ENCODE data around the gene SPPL2C.

SPPL2C gene

DNA sequence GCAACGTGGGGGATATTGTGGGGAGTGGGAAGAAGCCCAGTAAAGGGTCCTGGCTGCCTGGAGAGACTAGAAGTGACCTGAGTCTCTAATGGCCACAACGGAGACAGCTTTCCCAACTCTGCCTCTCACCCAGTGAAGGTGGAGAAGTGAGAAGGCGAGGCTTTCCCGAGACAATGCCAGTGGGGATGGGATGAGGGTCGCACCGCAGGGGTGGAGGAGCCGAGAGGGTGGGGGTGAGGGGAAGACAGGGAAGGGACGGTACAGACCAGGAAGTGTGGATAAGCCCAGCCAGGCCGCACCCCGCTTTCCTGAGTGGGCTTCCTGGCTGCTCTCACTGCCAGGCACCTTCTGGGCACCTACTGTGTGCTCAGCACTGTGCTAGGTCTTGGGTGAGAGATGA lies 7.5 kb upstream of the SPPL2C start:
- FAIRE-seq (no peak), DNase-seq (ENCODE audit: insufficient read length, low spot score) (no peak)
- no peak for TF ChIP-seq SPI1 (IDR thresholded peaks at IDR 0.05; ENCODE audit: low read depth, low read length)
- no peak for TF ChIP-seq POU2F2 (IDR thresholded peaks at IDR 0.05; ENCODE audit: low read depth, low read length)
- no peak for TF ChIP-seq TAF1 (IDR thresholded peaks at IDR 0.05; ENCODE audit: low read depth, low read length)
- TF ChIP-seq POLR2A (IDR thresholded peaks at IDR 0.05; ENCODE audit: low read depth, low read length), result no peak
- TF ChIP-seq POLR2AphosphoS5 (IDR thresholded peaks at IDR 0.05; ENCODE audit: low read depth, low read length), result no peak
- TF ChIP-seq PAX5 (IDR thresholded peaks at IDR 0.05; ENCODE audit: insufficient read depth, low read length, severe bottlenecking), result no peak

DNA sequence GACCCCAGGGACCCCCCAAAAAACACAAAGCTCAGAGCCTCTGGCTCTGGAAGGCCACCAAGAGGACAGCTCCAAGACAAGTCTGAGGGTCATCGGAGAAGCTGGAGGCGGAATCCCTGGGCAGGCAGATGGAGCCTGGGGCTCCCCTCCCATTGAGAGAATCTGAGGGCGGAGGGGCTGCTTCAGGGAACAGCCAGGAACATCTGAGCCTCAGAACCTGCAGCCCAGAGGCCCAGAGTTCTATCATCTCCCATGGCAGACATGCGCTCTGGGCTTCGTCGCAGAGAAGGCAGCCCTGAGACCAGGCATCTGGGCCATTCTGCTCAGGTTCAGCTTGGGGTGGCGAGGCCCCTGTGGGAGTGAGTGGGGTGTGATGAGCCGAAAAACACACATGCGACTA lies 7.1 kb upstream of the SPPL2C start:
- FAIRE-seq, result no peak
- no peak for DNase-seq (ENCODE audit: insufficient read length, low spot score)
- TF ChIP-seq POLR2A (IDR thresholded peaks at IDR 0.05; ENCODE audit: low read depth, low read length), result no peak
- TF ChIP-seq SPI1 (IDR thresholded peaks at IDR 0.05; ENCODE audit: low read depth, low read length), result no peak
- no peak for TF ChIP-seq TAF1 (IDR thresholded peaks at IDR 0.05; ENCODE audit: low read depth, low read length)
- no peak for TF ChIP-seq POLR2AphosphoS5 (IDR thresholded peaks at IDR 0.05; ENCODE audit: low read depth, low read length)
- no peak for TF ChIP-seq PAX5 (IDR thresholded peaks at IDR 0.05; ENCODE audit: insufficient read depth, low read length, severe bottlenecking)
- TF ChIP-seq POU2F2 (IDR thresholded peaks at IDR 0.05; ENCODE audit: low read depth, low read length), result no peak

DNA sequence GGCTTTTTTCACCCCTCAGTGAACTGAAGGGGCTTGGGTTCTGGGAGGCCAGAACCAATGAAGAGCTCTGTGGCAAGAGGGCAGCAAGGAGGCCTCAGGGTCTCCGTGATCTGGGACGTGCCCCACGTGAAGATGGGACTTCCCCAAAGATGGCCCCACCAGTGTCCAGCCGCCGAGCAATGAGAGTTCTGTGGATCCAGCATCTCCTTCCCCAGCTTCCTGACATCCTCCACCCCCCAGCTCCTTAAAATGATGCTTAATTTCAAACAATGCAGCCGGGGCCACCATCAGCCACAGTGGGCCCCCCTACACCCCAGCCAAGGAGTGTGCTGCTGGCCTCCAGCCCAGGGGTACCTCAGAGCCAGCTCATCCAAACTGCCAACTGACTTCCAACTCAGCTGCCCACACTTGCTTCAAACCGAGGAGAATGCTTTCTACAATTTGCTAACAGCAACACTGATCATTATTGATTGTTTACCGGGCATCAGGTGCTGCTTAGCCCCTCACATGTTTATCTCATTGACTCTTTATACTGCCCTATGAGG lies 5.9 kb upstream of the SPPL2C start:
- DNase-seq (ENCODE audit: insufficient read length, low spot score) (no peak), FAIRE-seq (no peak)
- TF ChIP-seq SPI1 (IDR thresholded peaks at IDR 0.05; ENCODE audit: low read depth, low read length) (no peak), POU2F2 (IDR thresholded peaks at IDR 0.05; ENCODE audit: low read depth, low read length) (no peak), POLR2A (IDR thresholded peaks at IDR 0.05; ENCODE audit: low read depth, low read length) (no peak), TAF1 (IDR thresholded peaks at IDR 0.05; ENCODE audit: low read depth, low read length) (no peak), PAX5 (IDR thresholded peaks at IDR 0.05; ENCODE audit: insufficient read depth, low read length, severe bottlenecking) (no peak), POLR2AphosphoS5 (IDR thresholded peaks at IDR 0.05; ENCODE audit: low read depth, low read length) (no peak)

DNA sequence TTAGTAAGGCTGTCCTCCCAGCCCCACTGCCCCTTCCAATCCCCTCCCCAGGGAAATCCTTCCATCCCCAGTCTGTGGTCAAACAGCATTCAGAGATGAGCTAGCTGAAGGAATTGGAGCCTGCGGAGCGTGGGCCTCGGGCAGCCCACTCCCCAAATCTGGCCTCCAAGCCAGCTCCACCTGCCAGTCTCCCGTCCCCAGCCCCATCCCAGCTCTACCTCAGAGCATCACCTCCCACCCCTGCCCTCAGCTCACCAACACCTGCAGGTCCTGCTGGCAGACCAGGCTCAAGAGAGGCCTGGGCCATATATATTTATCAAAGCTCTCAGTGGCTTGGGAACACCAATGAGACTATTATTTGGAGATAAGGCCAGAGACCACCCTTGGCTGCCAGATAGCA lies 5.2 kb upstream of the SPPL2C start:
- no peak for DNase-seq (ENCODE audit: insufficient read length, low spot score)
- TF ChIP-seq POLR2A (IDR thresholded peaks at IDR 0.05; ENCODE audit: low read depth, low read length), result no peak
- TF ChIP-seq SPI1 (IDR thresholded peaks at IDR 0.05; ENCODE audit: low read depth, low read length), result no peak
- no peak for TF ChIP-seq POLR2AphosphoS5 (IDR thresholded peaks at IDR 0.05; ENCODE audit: low read depth, low read length)
- no peak for TF ChIP-seq POU2F2 (IDR thresholded peaks at IDR 0.05; ENCODE audit: low read depth, low read length)
- no peak for TF ChIP-seq PAX5 (IDR thresholded peaks at IDR 0.05; ENCODE audit: insufficient read depth, low read length, severe bottlenecking)
- TF ChIP-seq TAF1 (IDR thresholded peaks at IDR 0.05; ENCODE audit: low read depth, low read length), result no peak
- FAIRE-seq, result no peak

DNA sequence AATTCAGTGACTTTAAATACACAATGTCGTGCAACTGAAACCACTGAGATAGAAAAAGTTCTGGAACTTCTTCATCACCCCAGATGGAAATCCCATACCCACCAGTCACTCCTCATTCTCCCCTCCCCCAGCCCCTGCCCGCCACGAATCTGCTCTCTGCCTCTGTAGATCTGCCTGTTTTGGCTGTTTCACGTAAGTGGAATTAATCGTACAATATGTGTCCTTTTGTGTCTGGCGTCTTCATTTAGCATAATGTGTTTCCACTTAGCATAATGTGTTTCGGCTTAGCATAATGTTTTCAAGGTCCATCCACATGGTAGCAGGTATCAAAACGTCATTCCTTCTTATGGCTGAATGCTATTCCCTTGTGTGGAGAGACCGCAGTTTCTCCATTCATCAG lies 3.5 kb upstream of the SPPL2C start:
- FAIRE-seq (no peak), DNase-seq (ENCODE audit: insufficient read length, low spot score) (no peak)

DNA sequence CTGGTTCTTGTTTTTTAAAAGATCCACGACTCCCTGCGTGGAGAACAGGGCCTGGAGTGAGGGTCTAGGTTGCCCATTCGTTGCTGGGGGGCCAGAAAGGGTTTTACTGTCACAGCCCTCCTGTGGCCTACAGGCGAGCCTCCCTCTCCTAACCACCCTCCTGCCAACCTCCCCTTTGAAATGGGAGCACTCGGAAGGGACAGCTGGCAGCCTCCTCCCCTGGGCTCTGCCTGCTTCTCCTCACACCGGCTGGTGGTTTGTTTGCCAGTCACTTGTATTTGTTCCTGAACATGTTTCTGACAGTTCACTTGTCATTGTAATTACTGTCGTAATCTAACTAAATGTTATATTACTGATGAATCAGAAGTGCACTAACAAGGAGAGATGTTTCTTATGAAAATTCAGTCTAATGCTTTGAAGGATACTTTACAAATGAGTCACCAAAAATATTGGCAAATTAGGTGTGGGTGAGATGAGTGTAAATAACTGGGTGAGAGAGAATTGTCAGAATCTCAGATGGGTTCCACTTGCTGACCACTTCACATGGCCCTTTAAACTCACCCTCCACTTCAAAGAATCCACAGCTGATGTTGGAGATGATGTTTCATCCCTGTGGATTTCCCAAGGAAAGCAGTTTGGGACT lies 2.7 kb upstream of the SPPL2C start:
- TF ChIP-seq POLR2AphosphoS5 (IDR thresholded peaks at IDR 0.05; ENCODE audit: low read depth, low read length) (no peak), PAX5 (IDR thresholded peaks at IDR 0.05; ENCODE audit: insufficient read depth, low read length, severe bottlenecking) (no peak), POU2F2 (IDR thresholded peaks at IDR 0.05; ENCODE audit: low read depth, low read length) (no peak), SPI1 (IDR thresholded peaks at IDR 0.05; ENCODE audit: low read depth, low read length) (no peak), POLR2A (IDR thresholded peaks at IDR 0.05; ENCODE audit: low read depth, low read length) (no peak), TAF1 (IDR thresholded peaks at IDR 0.05; ENCODE audit: low read depth, low read length) (no peak)
- FAIRE-seq (no peak), DNase-seq (ENCODE audit: insufficient read length, low spot score) (no peak)

More for the DNA sequence above, 3.5 kb upstream of the SPPL2C start:
- TF ChIP-seq POLR2AphosphoS5 (IDR thresholded peaks at IDR 0.05; ENCODE audit: low read depth, low read length) (no peak), TAF1 (IDR thresholded peaks at IDR 0.05; ENCODE audit: low read depth, low read length) (no peak), SPI1 (IDR thresholded peaks at IDR 0.05; ENCODE audit: low read depth, low read length) (no peak), POU2F2 (IDR thresholded peaks at IDR 0.05; ENCODE audit: low read depth, low read length) (no peak), POLR2A (IDR thresholded peaks at IDR 0.05; ENCODE audit: low read depth, low read length) (no peak), PAX5 (IDR thresholded peaks at IDR 0.05; ENCODE audit: insufficient read depth, low read length, severe bottlenecking) (no peak)

DNA sequence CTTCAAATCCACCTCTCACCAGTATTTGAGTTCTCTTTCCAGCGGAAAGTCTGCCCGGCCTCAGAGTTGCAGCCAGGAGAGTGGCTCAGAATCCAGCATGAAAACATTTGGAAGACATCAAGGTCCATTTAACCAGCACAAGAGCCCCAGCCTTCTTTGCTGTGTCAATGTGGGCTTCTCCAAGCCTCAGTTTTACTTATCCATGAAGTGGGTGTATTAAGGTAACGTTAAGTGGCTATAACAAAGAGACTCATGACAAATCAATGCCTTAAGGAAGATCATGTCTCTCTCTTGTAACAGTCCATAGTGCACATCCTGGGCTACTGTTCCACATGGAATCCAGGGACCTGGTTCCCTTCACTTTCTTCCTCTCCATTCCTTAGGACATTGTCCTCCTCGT lies 959 bp upstream of the SPPL2C start:
- FAIRE-seq, result no peak

DNA sequence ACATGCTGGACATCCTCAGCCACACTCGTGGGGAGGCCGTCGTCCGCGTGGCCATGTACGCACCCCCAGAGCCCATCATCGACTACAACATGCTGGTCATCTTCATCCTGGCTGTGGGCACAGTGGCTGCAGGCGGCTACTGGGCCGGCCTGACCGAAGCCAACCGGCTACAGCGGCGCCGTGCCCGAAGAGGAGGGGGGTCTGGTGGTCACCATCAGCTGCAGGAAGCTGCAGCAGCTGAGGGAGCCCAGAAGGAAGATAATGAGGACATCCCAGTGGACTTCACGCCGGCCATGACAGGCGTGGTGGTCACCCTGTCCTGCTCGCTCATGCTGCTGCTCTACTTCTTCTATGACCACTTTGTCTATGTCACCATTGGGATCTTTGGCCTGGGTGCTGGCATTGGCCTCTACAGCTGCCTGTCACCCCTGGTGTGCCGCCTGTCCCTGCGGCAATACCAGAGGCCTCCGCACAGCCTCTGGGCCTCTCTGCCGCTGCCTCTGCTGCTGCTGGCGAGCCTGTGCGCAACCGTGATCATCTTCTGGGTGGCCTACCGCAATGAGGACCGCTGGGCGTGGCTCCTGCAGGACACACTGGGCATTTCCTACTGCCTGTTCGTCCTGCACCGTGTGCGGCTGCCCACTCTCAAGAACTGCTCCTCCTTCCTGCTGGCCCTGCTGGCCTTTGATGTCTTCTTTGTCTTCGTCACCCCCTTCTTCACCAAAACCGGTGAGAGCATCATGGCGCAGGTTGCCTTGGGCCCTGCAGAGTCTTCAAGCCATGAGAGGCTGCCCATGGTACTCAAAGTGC lies 900 bp downstream of the SPPL2C start:
- no peak for DNase-seq (ENCODE audit: insufficient read length, low spot score)
- no peak for FAIRE-seq
- TF ChIP-seq POLR2AphosphoS5 (IDR thresholded peaks at IDR 0.05; ENCODE audit: low read depth, low read length) (no peak), POLR2A (IDR thresholded peaks at IDR 0.05; ENCODE audit: low read depth, low read length) (no peak), SPI1 (IDR thresholded peaks at IDR 0.05; ENCODE audit: low read depth, low read length) (no peak), PAX5 (IDR thresholded peaks at IDR 0.05; ENCODE audit: insufficient read depth, low read length, severe bottlenecking) (no peak), TAF1 (IDR thresholded peaks at IDR 0.05; ENCODE audit: low read depth, low read length) (no peak), POU2F2 (IDR thresholded peaks at IDR 0.05; ENCODE audit: low read depth, low read length) (no peak)

More for the DNA sequence above, 959 bp upstream of the SPPL2C start:
- DNase-seq (ENCODE audit: insufficient read length, low spot score), result no peak
- no peak for TF ChIP-seq PAX5 (IDR thresholded peaks at IDR 0.05; ENCODE audit: insufficient read depth, low read length, severe bottlenecking)
- no peak for TF ChIP-seq SPI1 (IDR thresholded peaks at IDR 0.05; ENCODE audit: low read depth, low read length)
- TF ChIP-seq TAF1 (IDR thresholded peaks at IDR 0.05; ENCODE audit: low read depth, low read length), result no peak
- TF ChIP-seq POLR2AphosphoS5 (IDR thresholded peaks at IDR 0.05; ENCODE audit: low read depth, low read length), result no peak
- TF ChIP-seq POLR2A (IDR thresholded peaks at IDR 0.05; ENCODE audit: low read depth, low read length), result no peak
- TF ChIP-seq POU2F2 (IDR thresholded peaks at IDR 0.05; ENCODE audit: low read depth, low read length), result no peak

DNA sequence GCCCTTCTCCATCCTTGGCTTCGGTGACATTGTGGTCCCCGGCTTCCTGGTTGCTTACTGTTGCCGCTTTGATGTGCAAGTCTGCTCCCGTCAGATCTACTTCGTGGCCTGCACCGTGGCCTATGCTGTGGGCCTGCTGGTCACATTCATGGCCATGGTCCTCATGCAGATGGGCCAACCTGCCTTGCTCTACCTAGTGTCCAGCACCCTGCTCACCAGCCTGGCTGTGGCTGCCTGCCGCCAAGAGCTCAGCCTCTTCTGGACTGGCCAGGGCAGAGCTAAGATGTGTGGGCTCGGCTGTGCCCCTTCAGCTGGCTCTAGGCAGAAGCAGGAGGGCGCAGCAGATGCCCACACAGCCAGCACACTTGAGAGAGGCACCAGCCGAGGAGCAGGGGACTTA lies 1.5 kb downstream of the SPPL2C start:
- FAIRE-seq (no peak), DNase-seq (ENCODE audit: insufficient read length, low spot score) (no peak)
- TF ChIP-seq TAF1 (IDR thresholded peaks at IDR 0.05; ENCODE audit: low read depth, low read length), result no peak
- TF ChIP-seq POU2F2 (IDR thresholded peaks at IDR 0.05; ENCODE audit: low read depth, low read length), result no peak
- TF ChIP-seq SPI1 (IDR thresholded peaks at IDR 0.05; ENCODE audit: low read depth, low read length), result no peak
- TF ChIP-seq POLR2A (IDR thresholded peaks at IDR 0.05; ENCODE audit: low read depth, low read length), result no peak
- TF ChIP-seq POLR2AphosphoS5 (IDR thresholded peaks at IDR 0.05; ENCODE audit: low read depth, low read length), result no peak
- TF ChIP-seq PAX5 (IDR thresholded peaks at IDR 0.05; ENCODE audit: insufficient read depth, low read length, severe bottlenecking), result no peak

All from GM12891 (cell line).